H1 (cell line): Measurements from ENCODE around the gene OR51B6. TPM values are rescaled to one million over a fixed set of nuclear protein-coding genes. Genes with fewer than 3 reads are reported as not detected.

Source experiments
- CTCF ChIA-PET: fragments of 300-600 bp; sonication (Branson Sonifier 250); formaldehyde crosslinking; loops from one replicate; lab custom pipeline; 2021; ENCODE audit not compliant: partially characterized antibody; lab: Charles Lee
- POLR2A ChIA-PET: fragments of 300-600 bp; sonication (Branson Sonifier 250); formaldehyde crosslinking; loops from one replicate; lab custom pipeline; 2021; ENCODE audit warnings: inconsistent platforms; ENCODE audit not compliant: partially characterized antibody; lab: Charles Lee
- DNase-seq, 2 experiments: peaks; one replicate each; pipeline versions ENCODE4 v3.0.0 to v3.0.0-alpha.2; 2010 to 2022; ENCODE audit warnings: low spot score in 2 of 2, low read depth in 1 of 2, mixed read lengths in 1 of 2
- FAIRE-seq: peaks from 2 replicates; lab custom pipeline; 2011; peaks lifted over from hg19 to GRCh38; lab: Jason Lieb, UNC
- H2AFZ ChIP-seq: 2 replicates; pipeline ENCODE4 v1.8.1; 2012; ENCODE audit warnings: low read length, inconsistent platforms
- H2AK5ac ChIP-seq: 2 replicates; pipeline ENCODE4 v1.6.1; 2013; ENCODE audit warnings: low read depth, low read length
- H2BK120ac ChIP-seq: replicated peaks from 2 replicates; pipeline ENCODE3; 2013; ENCODE audit warnings: low read depth, low read length, inconsistent platforms
- H2BK12ac ChIP-seq: 2 replicates; pipeline ENCODE4 v1.6.1; 2013; ENCODE audit warnings: low read depth, low read length
- H2BK15ac ChIP-seq: 2 replicates; pipeline ENCODE4 v1.6.1; 2013; ENCODE audit warnings: low read length
- H2BK20ac ChIP-seq: 2 replicates; pipeline ENCODE4 v1.6.1; 2013; ENCODE audit warnings: low read length
- H2BK5ac ChIP-seq: 2 replicates; pipeline ENCODE4 v1.6.1; 2013; ENCODE audit warnings: low read depth, low read length
- H3K14ac ChIP-seq: 2 replicates; pipeline ENCODE4 v1.6.1; 2013; ENCODE audit warnings: inconsistent platforms; ENCODE audit not compliant: insufficient read length
- H3K18ac ChIP-seq: 2 replicates; pipeline ENCODE4 v1.6.1; 2013; ENCODE audit warnings: low read length; ENCODE audit errors: extremely low read depth
- H3K23ac ChIP-seq: 2 replicates; pipeline ENCODE4 v1.6.1; 2013; ENCODE audit warnings: inconsistent platforms; ENCODE audit not compliant: insufficient read length
- H3K23me2 ChIP-seq: 2 replicates; pipeline ENCODE4 v1.6.1; 2013; ENCODE audit warnings: low read depth, low read length
- H3K27ac ChIP-seq: 2 replicates; pipeline ENCODE4 v1.6.1; 2011; ENCODE audit warnings: low read depth, low read length, inconsistent platforms
- H3K27me3 ChIP-seq, 4 experiments: replicated peaks in 1 of 4; 1 replicate in 1 of 4; 2 replicates in 3 of 4; pipeline versions ENCODE4 v1.6.1 to v1.8.1; 2011 to 2013; ENCODE audit warnings: low read length in 3 of 4, mild to moderate bottlenecking in 3 of 4, inconsistent platforms in 2 of 4, mixed read lengths in 2 of 4, moderate library complexity in 1 of 4; ENCODE audit not compliant: control insufficient read depth in 3 of 4, insufficient read depth in 3 of 4; ENCODE audit errors: extremely low read depth in 1 of 4
- H3K36me3 ChIP-seq, 4 experiments: 2 replicates each; pipeline versions ENCODE4 v1.6.1 to v1.8.1; 2011 to 2013; ENCODE audit warnings: mild to moderate bottlenecking in 4 of 4, low read length in 3 of 4, moderate library complexity in 2 of 4, control low read depth in 1 of 4, inconsistent platforms in 1 of 4; ENCODE audit not compliant: insufficient read depth in 4 of 4, control insufficient read depth in 2 of 4
- H3K4ac ChIP-seq: replicated peaks from 2 replicates; pipeline ENCODE3; 2013; ENCODE audit warnings: low read length, low read depth, mixed read lengths, inconsistent platforms; ENCODE audit not compliant: insufficient read length
- H3K4me1 ChIP-seq, 4 experiments: replicated peaks in 1 of 4; 1 replicate in 1 of 4; 2 replicates in 3 of 4; pipeline versions ENCODE4 v1.6.1 to v1.8.1; 2011 to 2013; ENCODE audit warnings: low read length in 3 of 4, inconsistent platforms in 2 of 4, mixed read lengths in 1 of 4; ENCODE audit not compliant: insufficient read depth in 4 of 4, control insufficient read depth in 3 of 4
- H3K4me2 ChIP-seq, 2 experiments: 2 replicates each; pipeline versions ENCODE4 v1.6.1 to v1.8.1; 2011 to 2013; ENCODE audit warnings: low read depth in 2 of 2, low read length in 2 of 2, control low read depth in 1 of 2, inconsistent platforms in 1 of 2, mild to moderate bottlenecking in 1 of 2; ENCODE audit not compliant: insufficient read depth in 1 of 2
- H3K4me3 ChIP-seq, 4 experiments: fragments of 200-600, 300-600 bp in 1 of 4; sonication (generic), shearing (Covaris generic), sonication (Bioruptor Twin) in 1 of 4; 2 replicates each; pipeline versions ENCODE4 v1.5.1 to v1.8.1; 2011 to 2016; ENCODE audit warnings: low read length in 4 of 4, low read depth in 3 of 4, control low read depth in 2 of 4, inconsistent platforms in 2 of 4, mild to moderate bottlenecking in 2 of 4, mixed read lengths in 1 of 4, moderate library complexity in 1 of 4; ENCODE audit not compliant: insufficient read depth in 2 of 4; ENCODE audit errors: extremely low read depth in 1 of 4
- H3K56ac ChIP-seq: replicated peaks from 2 replicates; pipeline ENCODE3; 2013; ENCODE audit warnings: low read depth, mild to moderate bottlenecking, mixed read lengths, low read length, inconsistent platforms; ENCODE audit not compliant: insufficient read length
- H3K79me1 ChIP-seq: 2 replicates; pipeline ENCODE4 v1.6.1; 2013; ENCODE audit warnings: low read depth, low read length, control low read depth
- H3K79me2 ChIP-seq, 2 experiments: 2 replicates each; pipeline versions ENCODE4 v1.6.1 to v1.8.1; 2012 to 2013; ENCODE audit warnings: low read length in 2 of 2, mild to moderate bottlenecking in 2 of 2, inconsistent platforms in 1 of 2; ENCODE audit not compliant: insufficient read depth in 2 of 2, control insufficient read depth in 1 of 2
- H3K9ac ChIP-seq, 4 experiments: replicated peaks in 1 of 4; 1 replicate in 1 of 4; 2 replicates in 3 of 4; pipeline versions ENCODE4 v1.6.1 to v1.8.1; 2011 to 2013; ENCODE audit warnings: low read depth in 3 of 4, low read length in 3 of 4, control low read depth in 2 of 4, mild to moderate bottlenecking in 2 of 4, moderate library complexity in 2 of 4, inconsistent platforms in 1 of 4; ENCODE audit errors: extremely low read depth in 1 of 4
- H3K9me3 ChIP-seq, 2 experiments: 2 replicates each; pipeline versions ENCODE4 v1.6.1 to v1.8.1; 2012 to 2013; ENCODE audit warnings: mild to moderate bottlenecking in 2 of 2, moderate library complexity in 2 of 2, control low read depth in 1 of 2, inconsistent platforms in 1 of 2, low read depth in 1 of 2, low read length in 1 of 2, mixed read lengths in 1 of 2; ENCODE audit not compliant: insufficient read depth in 2 of 2
- H4K20me1 ChIP-seq, 2 experiments: replicated peaks in 1 of 2; 2 replicates each; pipeline versions ENCODE3 to v1.8.1; 2011 to 2013; ENCODE audit warnings: inconsistent platforms in 2 of 2, low read length in 2 of 2, mild to moderate bottlenecking in 1 of 2; ENCODE audit not compliant: insufficient read depth in 2 of 2, control insufficient read depth in 1 of 2
- H4K5ac ChIP-seq: 2 replicates; pipeline ENCODE4 v1.6.1; 2013; ENCODE audit warnings: low read length, low read depth, mixed read lengths, inconsistent platforms; ENCODE audit not compliant: insufficient read length
- H4K8ac ChIP-seq: 2 replicates; pipeline ENCODE4 v1.8.0; 2013; ENCODE audit warnings: mild to moderate bottlenecking, moderate library complexity, low read length, inconsistent platforms; ENCODE audit not compliant: insufficient read depth; ENCODE audit errors: extremely low read depth
- H4K91ac ChIP-seq: replicated peaks from 2 replicates; pipeline ENCODE3; 2013; ENCODE audit warnings: low read length, mixed read lengths, inconsistent platforms; ENCODE audit not compliant: insufficient read length
- BACH1 ChIP-seq: IDR thresholded peaks from 2 replicates; pipeline ENCODE4 v1.6.1; 2012; ENCODE audit warnings: low read length, improper control_type of control experiment
- CBX5 ChIP-seq: fragments of 300-800, 300-1000 bp; sonication (generic); IDR thresholded peaks from 2 replicates; pipeline ENCODE4 v1.7.1; 2016; ENCODE audit warnings: antibody characterized with exemption, low read length, low read depth
- CBX8 ChIP-seq: fragments of 300-800, 300-1000 bp; sonication (generic); IDR thresholded peaks from 2 replicates; pipeline ENCODE4 v1.7.1; 2016; ENCODE audit warnings: low read depth, low read length, borderline replicate concordance
- CEBPB ChIP-seq: IDR thresholded peaks from 2 replicates; pipeline ENCODE4 v1.6.1; 2012; ENCODE audit warnings: low read depth, low read length
- CHD1 ChIP-seq: IDR thresholded peaks from 2 replicates; pipeline ENCODE4 v1.6.1; 2012; ENCODE audit warnings: low read depth, low read length, improper control_type of control experiment
- CTCF ChIP-seq, 3 experiments: IDR thresholded peaks; 1 replicate in 2 of 3; 2 replicates in 1 of 3; pipeline versions ENCODE4 v1.5.1 to v1.6.1; 2011; ENCODE audit warnings: low read length in 3 of 3, mild to moderate bottlenecking in 3 of 3, inconsistent platforms in 2 of 3, low read depth in 1 of 3, moderate library complexity in 1 of 3; ENCODE audit not compliant: insufficient read depth in 1 of 3; ENCODE audit errors: control extremely low read depth in 1 of 3
- HDAC2 ChIP-seq, 2 experiments: fragments of 300-600 bp in 1 of 2; sonication (generic) in 1 of 2; IDR thresholded peaks; 2 replicates each; pipeline ENCODE4 v1.6.1; 2011 to 2012; ENCODE audit warnings: low read depth in 2 of 2, low read length in 2 of 2, mild to moderate bottlenecking in 2 of 2, moderate library complexity in 2 of 2, borderline replicate concordance in 1 of 2, inconsistent platforms in 1 of 2
- JUND ChIP-seq: IDR thresholded peaks from 2 replicates; pipeline ENCODE4 v1.6.1; 2011; ENCODE audit warnings: mild to moderate bottlenecking, improper control_type of control experiment, low read length
- POLR2A ChIP-seq, 2 experiments: IDR thresholded peaks; 1 replicate in 1 of 2; 2 replicates in 1 of 2; pipeline ENCODE4 v1.6.1; 2011; ENCODE audit warnings: low read depth in 2 of 2, low read length in 2 of 2, mild to moderate bottlenecking in 2 of 2; ENCODE audit errors: control extremely low read depth in 1 of 2
- POU5F1 ChIP-seq: IDR thresholded peaks from 2 replicates; pipeline ENCODE4 v1.6.1; 2011; ENCODE audit warnings: low read depth, mild to moderate bottlenecking, low read length, moderate library complexity
- SP1 ChIP-seq: IDR thresholded peaks from 2 replicates; pipeline ENCODE4 v1.6.1; 2011; ENCODE audit warnings: low read depth, low read length
- SP2 ChIP-seq: IDR thresholded peaks from 2 replicates; pipeline ENCODE4 v1.6.1; 2012; ENCODE audit warnings: mild to moderate bottlenecking, low read length, inconsistent platforms
- TAF1 ChIP-seq: IDR thresholded peaks from 2 replicates; pipeline ENCODE4 v1.6.1; 2011; ENCODE audit warnings: mild to moderate bottlenecking, low read depth, low read length
- WGBS, 2 experiments: shearing (Covaris generic) in 1 of 2; methylation state at CpG; one replicate each; pipeline versions ENCODE4 v1.1.6 to v1.1.7; 2013 to 2015; ENCODE audit warnings: low lambda C conversion rate in 2 of 2, mixed read lengths in 2 of 2, inconsistent platforms in 1 of 2, low coverage in 1 of 2, missing lambda C conversion rate in 1 of 2; ENCODE audit not compliant: insufficient replicate concordance in 2 of 2, insufficient coverage in 1 of 2, insufficient read length in 1 of 2; ENCODE audit errors: extremely low coverage in 1 of 2, missing lambda C conversion rate in 1 of 2; 5-methylcytosine and 5-hydroxymethylcytosine counted together
- polyA plus RNA-seq, 7 experiments: library from polyadenylated mRNA; depleted of rRNA in 3 of 7; stranded (reverse) in 5 of 7; unstranded in 2 of 7; fragments of >200 nt in 5 of 7; fragments of 200-250 nt in 2 of 7; gene quantifications; 1 replicate in 5 of 7; 2 replicates in 1 of 7; 4 replicates in 1 of 7; pipeline versions ENCODE4 v1.2.1 to v1.2.3, GENCODE V29; 2011 to 2013; ENCODE audit warnings: missing spikeins in 2 of 7, mixed read lengths in 2 of 7
- total RNA-seq: library from RNA; stranded (reverse); fragmentation: NEBNext Ultra II Directional; extraction: Animal tissue kit (Norgen Biotek cat#: 25700); gene quantifications from 2 replicates; pipeline ENCODE4 v1.2.1, GENCODE V29; 2021

Gene OR51B6
- total and polyA plus RNA-seq, 2 of the 8 experiments (the other 6 are each of a cell fraction or from before 2014, with no cell fraction given): not detected

GRCh38 chr11:5383576-5383975 is 32.3 kb downstream of the OR51B6 start, which contains the start of gene OR51M1:
OR51M1 (plus strand) TSS chr11:5383812; CDS start chr11:5389399, 5,587 bp downstream.
- Histone ChIP-seq H3K27me3 (no peaks in the 10 kb centered on the region), H3K4me1 (peaks cover 0 to 2% (median 0%) of the 10 kb centered on the region in 4 experiments; a peak in 2 of 7 replicates), H3K56ac (no peak within 1 kb of the TSS), H3K18ac (no peak within 1 kb of the TSS), H3K79me2 (no peaks in the 10 kb centered on the region), H3K4ac (no peak within 1 kb of the TSS), H3K4me3 (no peak within 1 kb of the TSS), H2BK15ac (no peak within 1 kb of the TSS), H2BK120ac (no peak within 1 kb of the TSS), H3K23me2 (no peaks in the 10 kb centered on the region), H3K9ac (no peak within 1 kb of the TSS), H3K27ac (no peak within 1 kb of the TSS), H2AK5ac (no peak within 1 kb of the TSS), H3K14ac (no peak within 1 kb of the TSS), H4K5ac (no peak within 1 kb of the TSS), H3K9me3 (no peaks in the 10 kb centered on the region), H2BK20ac (no peak within 1 kb of the TSS), H2AFZ (peak within 1 kb of the TSS; percentile 27; the same call in 1 of the 2 replicates), H4K8ac (no peak within 1 kb of the TSS), H3K23ac (no peak within 1 kb of the TSS), H2BK12ac (no peak within 1 kb of the TSS), H3K79me1 (no peaks in the 10 kb centered on the region), H3K36me3 (no peaks in the 10 kb centered on the region), H2BK5ac (no peak within 1 kb of the TSS), H3K4me2 (no peak within 1 kb of the TSS), H4K20me1 (no peaks in the 10 kb centered on the region), H4K91ac (no peak within 1 kb of the TSS)
- ChIA-PET POLR2A (interaction anchor here (0.9 kb wide), 1 partner anchor 51 kb away, joined by 3 read pairs; no protein-coding TSS in a partner anchor), CTCF (interaction anchor here (1.1 to 2.2 kb wide), 2 partner anchors 87 to 181 kb away, joined by 3 to 7 read pairs; no protein-coding TSS in a partner anchor)
- DNase-seq (no peak), FAIRE-seq (no peak)
- WGBS, 2 experiments: 100% methylated on average over 1 of the region's 1 CpG; no CpG with 5 or more reads in 1 of the 2 experiments
- TF ChIP-seq HDAC2 (IDR thresholded peaks at IDR 0.05; ENCODE audit: borderline replicate concordance in 1 of 2, low read depth in 2 of 2, low read length in 2 of 2) (no peak), CTCF (IDR thresholded peaks at IDR 0.05; ENCODE audit: control extremely low read depth in 1 of 3, insufficient read depth in 1 of 3, low read depth in 1 of 3, low read length in 3 of 3) (no peak), SP1 (no peak), CBX5 (no peak), CEBPB (no peak), CBX8 (no peak), POU5F1 (no peak), BACH1 (no peak), JUND (no peak), POLR2A (IDR thresholded peaks at IDR 0.05; ENCODE audit: control extremely low read depth in 1 of 2, low read depth in 2 of 2, low read length in 2 of 2) (no peak), CHD1 (no peak), TAF1 (no peak), SP2 (no peak)
